Measurements from ENCODE around the gene ACOT13.
"Not testable (repeated sequence)": the region's sequence is repeated elsewhere in the genome, so short reads cannot be mapped to it uniquely, and the experiment has no call there.

The ACOT13 gene

DNA sequence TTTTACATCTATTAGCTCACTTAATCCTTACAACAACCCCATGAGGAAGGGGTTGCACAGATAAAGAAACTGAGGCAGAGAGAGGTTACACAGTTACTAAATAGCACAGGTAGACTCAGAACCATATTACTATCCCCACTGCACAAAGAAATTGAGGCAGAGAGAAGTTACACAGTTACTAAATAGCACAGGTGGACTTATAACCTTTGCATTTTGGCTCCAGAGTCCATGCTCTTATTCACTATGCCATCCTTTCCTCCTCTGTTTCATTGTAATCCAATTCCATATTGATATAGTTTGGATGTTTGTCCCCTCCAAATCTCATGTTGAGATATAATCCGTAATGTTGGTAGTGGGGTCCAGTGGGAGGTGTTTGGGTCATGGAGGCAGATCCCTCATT lies 3.7 kb upstream of the ACOT13 start:
- FAIRE-seq = no peak

DNA sequence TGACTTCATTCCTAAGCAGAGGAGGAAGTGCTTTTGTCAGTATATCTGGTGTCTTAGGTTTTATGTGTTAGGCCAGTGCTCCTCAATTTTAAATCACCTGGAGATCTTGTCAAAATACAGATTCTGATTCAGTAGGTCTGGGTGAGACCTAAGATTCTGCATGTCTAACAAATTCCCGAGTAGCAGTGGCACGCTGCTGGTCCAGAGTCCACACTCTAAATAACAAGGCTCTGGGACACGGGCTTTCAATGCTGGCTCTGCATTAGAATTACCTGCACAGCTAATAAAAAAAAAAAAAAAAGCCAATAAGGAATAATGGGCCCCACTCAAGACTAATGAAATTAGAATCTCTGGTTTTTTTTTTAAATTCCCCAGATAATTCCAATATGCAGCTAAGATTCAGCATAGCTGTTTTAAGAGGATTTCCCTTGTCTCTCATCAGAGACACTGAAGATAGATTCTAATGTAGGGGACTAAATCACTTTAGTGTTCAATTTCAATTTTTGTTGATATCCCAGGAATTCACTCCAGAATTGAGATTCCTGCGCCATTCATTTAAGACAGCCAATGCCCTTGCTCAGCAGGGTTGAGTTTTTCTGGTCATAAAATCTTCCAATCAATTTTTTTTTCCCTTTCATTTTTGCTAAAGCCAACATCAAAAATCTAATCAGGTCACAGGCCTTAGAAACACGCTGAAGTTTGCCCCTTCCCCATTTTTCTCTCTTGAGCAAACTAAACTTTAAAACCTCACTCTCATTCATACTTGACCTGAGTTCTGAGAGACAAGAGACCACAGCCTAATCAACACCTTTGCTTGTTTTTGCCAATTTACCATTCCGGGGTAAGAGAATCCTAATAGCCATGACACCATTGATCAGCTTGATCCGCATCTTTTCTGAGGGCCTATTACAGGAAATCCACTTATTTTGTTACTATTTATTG lies 2.6 kb upstream of the ACOT13 start:
- no peak for FAIRE-seq

GRCh38 chr6:24666097-24666640 lies 708 bp upstream of the ACOT13 start:
- FAIRE-seq = no peak

DNA sequence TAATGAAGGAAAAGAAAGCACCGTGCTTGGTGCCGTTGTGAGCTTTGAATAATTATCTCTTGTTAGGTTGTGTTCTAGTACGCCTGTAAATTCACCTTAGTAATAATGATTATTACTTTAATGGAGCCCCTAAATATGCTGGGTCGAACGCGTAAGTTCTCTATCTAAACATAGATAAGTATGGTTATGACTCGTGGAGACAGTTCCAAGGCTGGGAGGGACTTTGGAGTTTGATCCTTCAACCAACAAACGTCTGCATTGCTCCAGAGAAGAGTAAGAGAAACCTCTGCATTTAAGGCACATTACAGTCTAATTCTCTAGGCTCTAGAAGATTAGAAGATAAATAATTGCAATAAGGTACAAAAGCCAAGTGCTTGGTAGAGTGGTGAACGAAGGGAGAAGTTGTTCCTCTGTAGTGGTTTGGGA lies 514 bp downstream of the ACOT13 start:
- no peak for FAIRE-seq

DNA sequence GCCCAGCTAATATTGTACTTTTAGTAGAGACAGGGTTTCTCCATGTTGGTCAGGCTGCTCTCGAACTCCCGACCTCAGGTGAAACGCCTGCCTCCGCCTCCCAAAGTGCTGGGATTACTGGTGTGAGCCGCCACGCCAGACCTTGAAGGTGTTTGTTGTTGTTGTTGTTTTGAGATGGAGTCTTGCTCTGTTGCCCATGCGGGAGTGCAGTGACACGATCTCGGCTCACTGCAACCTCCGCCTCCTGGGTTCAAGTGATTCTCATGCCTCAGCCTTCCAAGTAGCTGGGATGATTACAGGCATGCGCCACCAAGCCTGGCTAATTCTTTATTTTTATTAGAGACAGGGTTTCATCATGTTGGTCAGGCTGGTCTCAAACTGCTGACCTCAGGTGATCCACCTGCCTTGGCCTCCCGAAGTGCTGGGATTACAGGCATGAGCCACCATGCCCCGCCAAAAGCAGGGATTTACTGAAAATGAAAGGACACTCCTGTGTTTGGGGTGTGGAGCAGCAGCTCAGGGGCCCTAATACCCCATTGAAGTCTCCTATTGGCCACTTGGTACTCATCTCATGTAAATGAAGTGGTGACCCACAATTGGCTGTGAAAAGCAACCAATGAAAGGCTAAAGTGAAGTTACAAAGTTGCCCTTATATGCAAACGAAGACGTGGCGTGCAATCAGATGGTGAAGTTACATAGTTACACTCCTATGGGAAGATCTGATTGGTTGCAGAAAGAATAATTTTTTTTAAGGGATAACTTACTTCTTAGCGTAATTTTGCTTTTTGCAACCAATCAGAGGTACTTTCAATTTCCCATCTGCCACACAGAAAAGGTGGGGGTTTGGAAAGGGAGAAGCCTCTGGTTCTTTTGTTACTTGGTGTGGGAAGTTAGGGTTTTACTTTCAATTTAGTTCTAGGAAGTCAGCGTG lies 1.5 kb downstream of the ACOT13 start:
- not testable (repeated sequence) for FAIRE-seq

DNA sequence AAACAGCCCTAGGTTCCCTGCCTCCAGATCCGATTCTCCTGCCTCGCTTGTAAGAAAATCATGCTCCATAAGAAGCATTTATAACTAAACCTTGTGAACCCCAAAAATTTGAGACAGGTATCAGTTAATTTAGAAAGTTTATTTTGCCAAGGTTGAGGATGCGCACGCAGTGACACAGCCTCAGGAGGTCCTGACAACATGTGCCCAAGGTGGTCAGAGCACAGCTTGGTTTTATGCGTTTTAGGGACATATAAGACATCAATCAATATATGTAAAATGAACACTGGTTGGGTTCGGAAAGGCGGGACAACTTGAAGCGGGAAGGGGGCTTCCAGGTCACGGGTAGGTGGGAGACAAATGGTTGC lies 2.1 kb downstream of the ACOT13 start:
- no peak for FAIRE-seq

- not testable (repeated sequence) for FAIRE-seq
Measured at GRCh38 chr6:24670492-24670891, 3.6 kb downstream of the ACOT13 start.

- FAIRE-seq = not testable (repeated sequence)
Measured at GRCh38 chr6:24671077-24671476, 4.2 kb downstream of the ACOT13 start.

- no peak for FAIRE-seq
Measured at GRCh38 chr6:24672620-24673182, 5.8 kb downstream of the ACOT13 start.

GRCh38 chr6:24673625-24674024 lies 6.7 kb downstream of the ACOT13 start:
- FAIRE-seq = no peak

GRCh38 chr6:24678792-24679352 lies 12.0 kb downstream of the ACOT13 start:
- FAIRE-seq = not testable (repeated sequence)

- no peak for FAIRE-seq
Measured at GRCh38 chr6:24680582-24680981, 13.7 kb downstream of the ACOT13 start.

DNA sequence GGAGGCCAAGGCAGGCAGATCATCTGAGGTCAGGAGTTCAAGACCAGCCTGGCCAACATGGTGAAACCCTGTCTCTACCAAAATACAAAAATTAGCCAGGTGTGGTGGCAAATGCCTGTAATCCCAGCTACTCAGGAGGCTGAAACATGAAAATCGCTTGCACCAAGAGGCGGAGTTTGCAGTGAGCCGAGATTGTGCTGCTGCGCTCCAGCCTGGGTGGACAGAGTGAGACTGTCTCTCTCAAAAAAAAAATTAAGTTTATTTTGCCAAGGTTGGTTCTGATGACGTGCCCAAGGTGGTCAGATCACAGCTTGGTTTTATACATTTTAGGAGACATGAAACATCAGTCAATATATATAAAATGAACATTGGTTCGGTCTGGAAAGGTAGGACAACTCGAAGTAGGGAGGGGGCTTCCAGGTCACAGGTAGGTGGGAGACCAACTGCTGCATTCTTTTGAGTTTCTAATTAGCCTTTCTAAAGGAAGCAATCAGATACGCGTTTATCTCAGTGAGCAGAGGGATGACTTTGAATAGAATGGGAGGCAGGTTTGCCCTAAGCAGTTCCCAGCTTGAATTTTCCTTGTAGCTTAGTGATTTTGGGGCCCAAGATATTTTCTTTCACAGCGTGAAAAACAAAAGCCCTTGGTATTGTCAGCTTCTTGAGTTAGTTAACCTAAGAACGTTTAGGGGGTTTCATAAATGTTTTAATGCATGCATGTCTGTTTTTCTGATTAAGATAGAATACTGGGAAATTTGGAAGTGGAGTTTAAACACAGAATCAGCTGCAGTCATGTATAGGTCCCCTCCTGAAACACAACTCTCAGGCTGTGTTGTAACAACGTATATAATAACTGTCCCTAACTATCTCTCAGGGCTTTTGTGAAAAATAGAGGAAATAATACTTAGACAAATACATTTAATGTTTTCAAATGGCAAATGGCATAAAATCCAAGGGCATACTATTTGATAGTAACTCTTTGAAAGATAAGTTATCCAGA lies 16.7 kb downstream of the ACOT13 start:
- FAIRE-seq = no peak

GRCh38 chr6:24686408-24686807 lies 19.5 kb downstream of the ACOT13 start:
- FAIRE-seq = no peak

- no peak for FAIRE-seq
Measured at GRCh38 chr6:24686946-24687345, 20.1 kb downstream of the ACOT13 start.

GRCh38 chr6:24689964-24690363 lies 23.1 kb downstream of the ACOT13 start:
- FAIRE-seq = no peak

GRCh38 chr6:24690593-24690992 lies 23.7 kb downstream of the ACOT13 start:
- no peak for FAIRE-seq

DNA sequence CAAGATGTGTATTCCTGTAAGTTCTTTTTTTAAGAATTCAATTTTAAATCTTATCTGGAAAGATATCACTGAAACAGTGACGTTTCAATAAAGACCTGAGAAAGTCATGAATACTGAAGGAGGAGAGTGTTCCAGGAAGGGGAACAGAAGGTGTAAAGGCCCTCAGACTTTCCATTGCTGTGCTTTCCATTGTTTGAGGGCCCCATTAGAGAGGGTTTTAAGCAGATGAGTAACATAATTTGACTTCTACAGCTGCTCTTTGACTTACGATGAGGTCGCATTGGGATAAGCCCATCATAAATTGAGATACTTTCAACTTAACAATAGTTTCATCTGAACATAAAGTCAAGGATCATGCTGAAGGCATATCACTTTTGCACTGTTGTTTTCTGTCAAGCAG lies 24.7 kb downstream of the ACOT13 start:
- FAIRE-seq = no peak

DNA sequence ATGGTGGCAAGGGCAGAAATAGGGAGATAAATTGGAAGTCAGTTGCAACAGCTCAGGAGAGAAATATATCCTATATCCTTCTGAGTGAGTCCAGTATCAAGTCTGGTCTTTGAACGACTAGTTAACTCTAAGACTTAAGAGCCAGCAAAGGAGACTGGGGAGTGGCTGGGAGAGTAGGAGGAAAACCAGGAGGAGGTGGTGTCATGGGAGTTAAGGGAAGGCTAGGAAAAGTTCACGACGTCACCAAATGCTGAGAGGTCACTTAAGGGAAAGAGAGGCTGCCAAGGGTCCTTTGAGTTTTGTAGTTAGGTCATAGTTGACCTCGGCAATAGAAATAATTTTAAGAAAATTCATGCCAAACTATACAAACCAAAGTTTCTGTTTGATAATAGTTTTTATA lies 25.1 kb downstream of the ACOT13 start:
- no peak for FAIRE-seq

DNA sequence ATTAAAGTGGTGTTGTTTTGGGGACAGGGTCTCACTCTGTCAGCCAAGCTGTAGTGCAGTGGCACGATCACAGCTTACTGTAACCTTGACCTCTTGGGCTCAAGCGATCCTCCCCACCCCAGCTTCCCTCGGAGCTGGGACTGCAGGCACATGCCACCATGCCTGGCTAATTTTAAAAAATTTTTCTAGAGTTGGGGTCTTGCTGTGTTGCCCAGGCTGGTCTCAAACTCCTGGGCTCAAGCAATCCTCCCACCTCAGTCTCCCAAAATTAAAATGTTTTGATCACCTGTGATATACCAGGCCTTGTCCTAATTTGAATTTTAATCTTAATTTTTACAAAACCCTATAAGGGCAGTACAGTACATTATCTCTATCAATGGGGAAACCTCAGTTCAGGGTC lies 25.5 kb downstream of the ACOT13 start:
- no peak for FAIRE-seq
